Neural progenitor cell (in vitro differentiated cells): ENCODE measurements around the gene METTL17. TPM values are rescaled to one million over a fixed set of nuclear protein-coding genes. Genes with fewer than 3 reads are reported as not detected.
"Not testable (repeated sequence)": the region's sequence is repeated elsewhere in the genome, so short reads cannot be mapped to it uniquely, and the experiment has no call there.

Experiments used
- DNase-seq: peaks from one replicate; pipeline ENCODE4 v3.0.0-alpha.2; 2016; ENCODE audit warnings: low spot score
- H2AFZ ChIP-seq: fragments of 200-600 bp; sonication (generic); replicated peaks from 2 replicates; pipeline ENCODE4 v1.6.1; 2016; ENCODE audit warnings: antibody characterized with exemption
- H3F3A ChIP-seq: fragments of 200-600 bp; sonication (generic); 2 replicates; pipeline ENCODE4 v1.6.1; 2016; ENCODE audit warnings: antibody characterized with exemption, low read depth
- H3K27ac ChIP-seq: fragments of 200-600 bp; sonication (generic); 2 replicates; pipeline ENCODE4 v1.5.1; 2016; ENCODE audit warnings: mild to moderate bottlenecking
- H3K27me3 ChIP-seq: fragments of 200-600 bp; sonication (generic); 2 replicates; pipeline ENCODE4 v1.6.1; 2016; ENCODE audit warnings: mild to moderate bottlenecking, moderate library complexity
- H3K36me3 ChIP-seq: fragments of 200-600 bp; sonication (generic); 2 replicates; pipeline ENCODE4 v1.5.1; 2016
- H3K4me1 ChIP-seq: fragments of 200-600 bp; sonication (generic); 2 replicates; pipeline ENCODE4 v1.6.1; 2016; ENCODE audit warnings: mixed run types
- H3K4me2 ChIP-seq: fragments of 200-600 bp; sonication (generic); 2 replicates; pipeline ENCODE4 v1.6.1; 2016
- H3K4me3 ChIP-seq: fragments of 200-600 bp; sonication (generic); 2 replicates; pipeline ENCODE4 v1.5.1; 2016
- H3K79me2 ChIP-seq: fragments of 200-600 bp; sonication (generic); 2 replicates; pipeline ENCODE4 v1.6.1; 2016; ENCODE audit warnings: low read depth
- H3K9ac ChIP-seq: fragments of 200-600 bp; sonication (generic); 2 replicates; pipeline ENCODE4 v1.6.1; 2016
- H3K9me3 ChIP-seq: fragments of 200-600 bp; sonication (generic); 2 replicates; pipeline ENCODE4 v1.5.1; 2016; ENCODE audit warnings: low read depth
- H4K20me1 ChIP-seq: fragments of 200-600 bp; sonication (generic); 2 replicates; pipeline ENCODE4 v1.6.1; 2016; ENCODE audit warnings: low read depth
- H3K27ac Mint-ChIP-seq: 3 replicates; pipeline ENCODE4 v1.8.0; 2021; ENCODE audit warnings: mixed read lengths
- H3K27me3 Mint-ChIP-seq: 2 replicates; pipeline ENCODE4 v1.8.0; 2022; ENCODE audit warnings: low read depth, mild to moderate bottlenecking, inconsistent platforms, moderate library complexity, mixed read lengths; ENCODE audit not compliant: insufficient read depth
- H3K36me3 Mint-ChIP-seq: 3 replicates; pipeline ENCODE4 v1.8.0; 2021; ENCODE audit warnings: mixed read lengths
- H3K4me1 Mint-ChIP-seq: 3 replicates; pipeline ENCODE4 v1.8.0; 2021; ENCODE audit warnings: mixed read lengths
- H3K4me3 Mint-ChIP-seq: 3 replicates; pipeline ENCODE4 v1.8.0; 2021; ENCODE audit warnings: mild to moderate bottlenecking, moderate library complexity, mixed read lengths
- H3K9me3 Mint-ChIP-seq: 3 replicates; pipeline ENCODE4 v1.8.0; 2020; ENCODE audit warnings: mixed read lengths
- EZH2 ChIP-seq: fragments of 200-600 bp; sonication (generic); IDR thresholded peaks from 2 replicates; pipeline ENCODE4 v1.6.1; 2017; ENCODE audit warnings: antibody characterized with exemption, mild to moderate bottlenecking, moderate library complexity
- EZH2phosphoT487 ChIP-seq: fragments of 200-600 bp; sonication (generic); IDR thresholded peaks from 2 replicates; pipeline ENCODE4 v1.6.1; 2017; ENCODE audit warnings: antibody characterized with exemption
- total RNA-seq: library from RNA; depleted of rRNA; stranded (reverse); fragments of >200 nt; gene quantifications from 2 replicates; pipeline ENCODE4 v1.2.3, GENCODE V29; 2015; ENCODE audit warnings: low replicate concordance
- TF ChIP-seq, protein P1 (sequence below): fragments of 200-600 bp; sonication (generic); IDR thresholded peaks from 2 replicates; pipeline ENCODE4 v1.5.1; 2017; ENCODE audit warnings: antibody characterized with exemption, mild to moderate bottlenecking

The METTL17 gene, protein sequence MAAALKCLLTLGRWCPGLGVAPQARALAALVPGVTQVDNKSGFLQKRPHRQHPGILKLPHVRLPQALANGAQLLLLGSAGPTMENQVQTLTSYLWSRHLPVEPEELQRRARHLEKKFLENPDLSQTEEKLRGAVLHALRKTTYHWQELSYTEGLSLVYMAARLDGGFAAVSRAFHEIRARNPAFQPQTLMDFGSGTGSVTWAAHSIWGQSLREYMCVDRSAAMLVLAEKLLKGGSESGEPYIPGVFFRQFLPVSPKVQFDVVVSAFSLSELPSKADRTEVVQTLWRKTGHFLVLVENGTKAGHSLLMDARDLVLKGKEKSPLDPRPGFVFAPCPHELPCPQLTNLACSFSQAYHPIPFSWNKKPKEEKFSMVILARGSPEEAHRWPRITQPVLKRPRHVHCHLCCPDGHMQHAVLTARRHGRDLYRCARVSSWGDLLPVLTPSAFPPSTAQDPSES
- 126 and 155 TPM in 2 replicates for total RNA-seq

DNA sequence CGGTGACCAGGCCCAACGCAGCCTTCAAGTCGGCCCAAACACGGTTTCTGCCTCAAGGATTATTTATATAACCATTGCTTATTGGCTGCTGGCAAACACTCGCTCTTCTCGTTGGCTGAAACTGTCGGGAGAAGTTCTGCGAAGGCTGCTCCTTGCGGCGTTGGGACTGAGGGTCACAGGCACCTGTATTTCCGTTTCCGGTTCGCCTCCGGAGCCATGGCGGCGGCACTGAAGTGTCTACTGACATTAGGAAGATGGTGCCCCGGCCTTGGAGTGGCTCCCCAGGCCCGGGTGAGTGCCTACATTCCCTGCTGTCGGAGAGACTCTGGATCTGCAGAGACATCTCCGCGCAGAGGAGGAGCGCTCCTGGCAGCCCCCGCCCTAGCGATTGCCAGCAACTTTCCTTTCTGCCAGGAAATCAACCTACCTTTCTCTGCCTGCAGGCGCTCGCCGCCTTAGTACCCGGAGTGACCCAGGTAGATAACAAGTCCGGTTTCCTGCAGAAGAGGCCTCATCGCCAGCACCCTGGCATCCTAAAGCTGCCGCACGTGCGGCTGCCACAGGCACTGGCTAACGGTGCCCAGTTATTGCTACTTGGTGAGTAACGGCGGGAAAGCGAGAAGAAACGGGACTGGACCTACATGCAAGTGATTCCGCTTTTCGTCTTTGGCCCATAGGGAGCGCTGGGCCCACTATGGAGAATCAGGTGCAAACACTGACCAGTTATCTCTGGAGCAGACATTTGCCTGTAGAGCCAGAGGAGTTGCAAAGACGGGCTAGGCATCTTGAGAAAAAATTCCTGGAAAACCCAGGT is at the start of gene METTL17:
TSS of gene METTL17 (plus strand) at position 194 of the 814 bp plus-strand sequence. CDS start at position 217, 23 bp downstream.
- peak within 1 kb of the TSS; percentile 93 for H2AFZ ChIP-seq
- H3K4me2 ChIP-seq, result peak within 1 kb of the TSS; percentile 86
- no peaks in the 10 kb centered on the region for H3K9me3 ChIP-seq
- TF ChIP-seq, protein P1, sequence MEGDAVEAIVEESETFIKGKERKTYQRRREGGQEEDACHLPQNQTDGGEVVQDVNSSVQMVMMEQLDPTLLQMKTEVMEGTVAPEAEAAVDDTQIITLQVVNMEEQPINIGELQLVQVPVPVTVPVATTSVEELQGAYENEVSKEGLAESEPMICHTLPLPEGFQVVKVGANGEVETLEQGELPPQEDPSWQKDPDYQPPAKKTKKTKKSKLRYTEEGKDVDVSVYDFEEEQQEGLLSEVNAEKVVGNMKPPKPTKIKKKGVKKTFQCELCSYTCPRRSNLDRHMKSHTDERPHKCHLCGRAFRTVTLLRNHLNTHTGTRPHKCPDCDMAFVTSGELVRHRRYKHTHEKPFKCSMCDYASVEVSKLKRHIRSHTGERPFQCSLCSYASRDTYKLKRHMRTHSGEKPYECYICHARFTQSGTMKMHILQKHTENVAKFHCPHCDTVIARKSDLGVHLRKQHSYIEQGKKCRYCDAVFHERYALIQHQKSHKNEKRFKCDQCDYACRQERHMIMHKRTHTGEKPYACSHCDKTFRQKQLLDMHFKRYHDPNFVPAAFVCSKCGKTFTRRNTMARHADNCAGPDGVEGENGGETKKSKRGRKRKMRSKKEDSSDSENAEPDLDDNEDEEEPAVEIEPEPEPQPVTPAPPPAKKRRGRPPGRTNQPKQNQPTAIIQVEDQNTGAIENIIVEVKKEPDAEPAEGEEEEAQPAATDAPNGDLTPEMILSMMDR, result peak; percentile 55
- TF ChIP-seq EZH2phosphoT487 (peak; percentile 37), EZH2 (peak; percentile 67)
- peaks cover 19% of the 10 kb centered on the region for H3K36me3 Mint-ChIP-seq
- peaks cover 19% of the 10 kb centered on the region for H3F3A ChIP-seq
- H3K27ac Mint-ChIP-seq, result peak within 1 kb of the TSS; percentile 91
- peaks cover 6% of the 10 kb centered on the region for H3K27me3 ChIP-seq
- peaks cover 12% of the 10 kb centered on the region for H3K4me1 Mint-ChIP-seq
- peak within 1 kb of the TSS; percentile 48 for H3K27ac ChIP-seq
- no peaks in the 10 kb centered on the region for H4K20me1 ChIP-seq
- H3K36me3 ChIP-seq, result peaks cover 3% of the 10 kb centered on the region
- H3K9me3 Mint-ChIP-seq, result peaks cover 3% of the 10 kb centered on the region
- H3K4me3 ChIP-seq, result peak within 1 kb of the TSS; percentile 87
- peak within 1 kb of the TSS; percentile 63 for H3K9ac ChIP-seq
- H3K79me2 ChIP-seq, result peaks cover 29% of the 10 kb centered on the region
- H3K27me3 Mint-ChIP-seq, result no peaks in the 10 kb centered on the region
- peak within 1 kb of the TSS; percentile 92 for H3K4me3 Mint-ChIP-seq
- H3K4me1 ChIP-seq, result peaks cover 15% of the 10 kb centered on the region
- DNase-seq, result peak; percentile 96

DNA sequence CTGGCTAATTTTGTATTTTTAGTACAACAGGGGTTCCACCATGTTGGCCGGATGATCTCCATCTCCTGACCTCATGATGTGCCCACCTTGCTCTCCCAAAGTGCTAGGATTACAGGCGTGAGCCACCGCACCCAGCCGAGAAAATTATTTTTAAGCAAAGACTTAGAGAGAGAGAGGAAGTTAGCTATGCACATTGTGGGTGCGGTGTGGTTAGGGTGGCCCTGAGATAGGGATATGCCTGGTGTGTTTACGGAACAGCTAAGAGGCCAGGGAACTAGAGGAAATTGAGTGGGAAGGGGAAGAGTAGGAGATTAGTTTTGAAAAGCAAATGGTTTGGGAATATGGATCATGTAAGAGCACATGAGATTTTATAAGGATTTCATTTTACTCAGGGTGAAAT is 44.6 kb upstream of the METTL17 start:
- H3K4me1 ChIP-seq, H3K36me3 ChIP-seq, H2AFZ ChIP-seq, H3F3A ChIP-seq, H3K4me2 ChIP-seq, H4K20me1 ChIP-seq, H3K9ac ChIP-seq, H3K4me1 Mint-ChIP-seq, H3K4me3 Mint-ChIP-seq, H3K9me3 ChIP-seq, H3K27ac ChIP-seq, H3K9me3 Mint-ChIP-seq, H3K79me2 ChIP-seq, H3K4me3 ChIP-seq, H3K27me3 Mint-ChIP-seq, H3K36me3 Mint-ChIP-seq, H3K27me3 ChIP-seq, H3K27ac Mint-ChIP-seq, DNase-seq: not testable (repeated sequence)

- not testable (repeated sequence) for H3K9me3 ChIP-seq, H3K27ac ChIP-seq, H3K27ac Mint-ChIP-seq, H3K4me3 ChIP-seq, DNase-seq, H3K4me1 Mint-ChIP-seq, H3K4me2 ChIP-seq, H3K36me3 Mint-ChIP-seq, H3K79me2 ChIP-seq, H3K9me3 Mint-ChIP-seq, H2AFZ ChIP-seq, H3K9ac ChIP-seq, H3K27me3 ChIP-seq, H4K20me1 ChIP-seq, H3K27me3 Mint-ChIP-seq, H3K36me3 ChIP-seq, H3F3A ChIP-seq, H3K4me3 Mint-ChIP-seq, H3K4me1 ChIP-seq
Observed at GRCh38 chr14:20946707-20947106, 43.1 kb upstream of the METTL17 start.

DNA sequence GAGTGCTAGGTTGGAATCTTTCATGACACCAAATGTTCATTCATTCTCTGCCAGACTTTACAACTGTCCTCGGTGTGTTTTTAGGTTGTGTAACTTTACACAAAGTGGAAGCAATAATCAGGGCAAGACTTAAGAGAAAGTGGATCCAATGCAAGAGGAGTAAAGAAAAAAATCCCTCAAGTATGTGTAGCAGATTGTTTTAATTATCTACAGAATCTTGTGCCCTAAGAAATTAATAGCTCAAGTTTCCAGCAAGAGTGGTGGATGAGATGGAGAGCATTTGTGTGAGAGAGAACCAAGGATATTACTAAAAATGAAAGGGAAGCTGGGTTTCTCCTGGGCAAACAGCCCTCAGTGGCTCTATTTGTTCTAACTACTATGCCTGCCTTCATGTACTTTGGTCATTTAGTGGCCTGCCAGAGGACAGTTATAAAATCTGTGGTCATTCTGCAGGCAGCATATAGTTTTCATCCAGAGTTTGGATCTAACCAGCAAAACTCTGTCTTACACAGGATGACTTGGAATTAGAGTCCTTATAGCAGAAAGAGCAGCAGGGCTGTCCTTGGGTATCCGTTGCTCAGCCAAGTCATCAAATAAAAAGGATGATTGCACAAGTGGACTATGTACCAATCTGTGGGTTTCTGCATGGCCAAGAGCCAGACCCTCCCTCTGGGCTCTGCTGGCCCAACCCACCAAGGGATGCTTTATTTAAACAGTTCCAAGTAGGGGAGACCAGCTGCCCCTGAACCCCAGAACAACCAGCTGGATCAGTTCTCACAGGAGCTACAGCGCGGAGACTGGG is 34.8 kb upstream of the METTL17 start, which contains the start of gene RNASE2:
TSS of gene RNASE2 (plus strand) at position 752 of the 802 bp plus-strand sequence. CDS start 285 bp downstream, outside the sequence.
- H4K20me1 ChIP-seq, H3K4me3 ChIP-seq, H3K4me3 Mint-ChIP-seq, DNase-seq, H3K27me3 Mint-ChIP-seq, H2AFZ ChIP-seq, H3K27me3 ChIP-seq, H3K36me3 ChIP-seq, H3K27ac ChIP-seq, H3F3A ChIP-seq, H3K4me2 ChIP-seq, H3K79me2 ChIP-seq, H3K9me3 ChIP-seq, H3K4me1 Mint-ChIP-seq, H3K27ac Mint-ChIP-seq, H3K9ac ChIP-seq, H3K4me1 ChIP-seq, H3K36me3 Mint-ChIP-seq, H3K9me3 Mint-ChIP-seq: not testable (repeated sequence)

- not testable (repeated sequence) for H3K27me3 ChIP-seq, H3K36me3 Mint-ChIP-seq, H3K27ac Mint-ChIP-seq
Observed at GRCh38 chr14:20955538-20955873, 34.3 kb upstream of the METTL17 start.

More at GRCh38 chr14:20955538-20955873, 34.3 kb upstream of the METTL17 start:
- not testable (repeated sequence) for H2AFZ ChIP-seq, H4K20me1 ChIP-seq, H3K36me3 ChIP-seq, H3K27ac ChIP-seq, H3K27me3 Mint-ChIP-seq, H3F3A ChIP-seq, DNase-seq, H3K4me3 Mint-ChIP-seq, H3K79me2 ChIP-seq, H3K9me3 Mint-ChIP-seq, H3K9ac ChIP-seq, H3K4me1 Mint-ChIP-seq, H3K4me1 ChIP-seq, H3K9me3 ChIP-seq, H3K4me2 ChIP-seq, H3K4me3 ChIP-seq
